Liver (tissue), 3 donors: ENCODE measurements around the gene DNAJC11.

Source experiments
- CTCF ChIP-seq: fragments of 150-350 bp; IDR thresholded peaks from 2 replicates; pipeline ENCODE4 v1.5.1; 2017; ENCODE audit warnings: improper control_type of control experiment, low read depth, low read length; ENCODE audit not compliant: missing input control
- FOXA1 ChIP-seq: IDR thresholded peaks from 2 replicates; pipeline ENCODE4 v1.6.1; 2016; ENCODE audit warnings: antibody characterized with exemption
- GABPA ChIP-seq, 2 donors: IDR thresholded peaks in 1 of 2; conservative IDR thresholded peaks in 1 of 2; 2 replicates each; pipeline ENCODE4 v1.6.1; 2016; ENCODE audit warnings: antibody characterized with exemption in 2 of 2, mild to moderate bottlenecking in 1 of 2, moderate library complexity in 1 of 2
- HNF4G ChIP-seq: IDR thresholded peaks from 2 replicates; pipeline ENCODE4 v1.6.1; 2016; ENCODE audit warnings: antibody characterized with exemption
- JUND ChIP-seq, 2 donors: IDR thresholded peaks; 2 replicates each; pipeline ENCODE4 v1.6.1; 2016; ENCODE audit warnings: antibody characterized with exemption in 2 of 2
- MAX ChIP-seq: IDR thresholded peaks from 2 replicates; pipeline ENCODE4 v1.6.1; 2016; ENCODE audit warnings: antibody characterized with exemption
- RAD21 ChIP-seq, 2 donors: IDR thresholded peaks; 2 replicates each; pipeline ENCODE4 v1.6.1; 2016; ENCODE audit warnings: antibody characterized with exemption in 2 of 2, mild to moderate bottlenecking in 2 of 2
- SP1 ChIP-seq: IDR thresholded peaks from 2 replicates; pipeline ENCODE4 v1.6.1; 2018; ENCODE audit warnings: antibody characterized with exemption, mild to moderate bottlenecking
- TAF1 ChIP-seq: conservative IDR thresholded peaks from 2 replicates; pipeline ENCODE4 v1.6.1; 2016; ENCODE audit warnings: antibody characterized with exemption, mild to moderate bottlenecking
- YY1 ChIP-seq: IDR thresholded peaks from 2 replicates; pipeline ENCODE4 v1.6.1; 2016; ENCODE audit warnings: antibody characterized with exemption, mild to moderate bottlenecking
- ZBTB33 ChIP-seq: IDR thresholded peaks from 2 replicates; pipeline ENCODE4 v1.6.1; 2016; ENCODE audit warnings: antibody characterized with exemption
- TF ChIP-seq, protein P1 (sequence below): IDR thresholded peaks from 2 replicates; pipeline ENCODE4 v1.6.1; 2016; ENCODE audit warnings: antibody characterized with exemption
- TF ChIP-seq, protein P2 (sequence below): IDR thresholded peaks from 2 replicates; pipeline ENCODE4 v1.6.1; 2016; ENCODE audit warnings: antibody characterized with exemption, mild to moderate bottlenecking
- donor health status: healthy.
- donor health status: healthy.

- TF ChIP-seq CTCF (no peak), TAF1 (no peak), JUND (IDR thresholded peaks at IDR 0.05) (no peak), YY1 (no peak), FOXA1 (no peak), MAX (no peak), ZBTB33 (no peak), RAD21 (IDR thresholded peaks at IDR 0.05) (no peak), HNF4G (no peak), SP1 (no peak), GABPA (IDR thresholded peaks at IDR 0.05 in 1 of 2, conservative IDR thresholded peaks at IDR 0.05 in 1 of 2) (no peak)
- TF ChIP-seq, protein P1, sequence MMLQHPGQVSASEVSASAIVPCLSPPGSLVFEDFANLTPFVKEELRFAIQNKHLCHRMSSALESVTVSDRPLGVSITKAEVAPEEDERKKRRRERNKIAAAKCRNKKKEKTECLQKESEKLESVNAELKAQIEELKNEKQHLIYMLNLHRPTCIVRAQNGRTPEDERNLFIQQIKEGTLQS, result no peak
- TF ChIP-seq, protein P2, sequence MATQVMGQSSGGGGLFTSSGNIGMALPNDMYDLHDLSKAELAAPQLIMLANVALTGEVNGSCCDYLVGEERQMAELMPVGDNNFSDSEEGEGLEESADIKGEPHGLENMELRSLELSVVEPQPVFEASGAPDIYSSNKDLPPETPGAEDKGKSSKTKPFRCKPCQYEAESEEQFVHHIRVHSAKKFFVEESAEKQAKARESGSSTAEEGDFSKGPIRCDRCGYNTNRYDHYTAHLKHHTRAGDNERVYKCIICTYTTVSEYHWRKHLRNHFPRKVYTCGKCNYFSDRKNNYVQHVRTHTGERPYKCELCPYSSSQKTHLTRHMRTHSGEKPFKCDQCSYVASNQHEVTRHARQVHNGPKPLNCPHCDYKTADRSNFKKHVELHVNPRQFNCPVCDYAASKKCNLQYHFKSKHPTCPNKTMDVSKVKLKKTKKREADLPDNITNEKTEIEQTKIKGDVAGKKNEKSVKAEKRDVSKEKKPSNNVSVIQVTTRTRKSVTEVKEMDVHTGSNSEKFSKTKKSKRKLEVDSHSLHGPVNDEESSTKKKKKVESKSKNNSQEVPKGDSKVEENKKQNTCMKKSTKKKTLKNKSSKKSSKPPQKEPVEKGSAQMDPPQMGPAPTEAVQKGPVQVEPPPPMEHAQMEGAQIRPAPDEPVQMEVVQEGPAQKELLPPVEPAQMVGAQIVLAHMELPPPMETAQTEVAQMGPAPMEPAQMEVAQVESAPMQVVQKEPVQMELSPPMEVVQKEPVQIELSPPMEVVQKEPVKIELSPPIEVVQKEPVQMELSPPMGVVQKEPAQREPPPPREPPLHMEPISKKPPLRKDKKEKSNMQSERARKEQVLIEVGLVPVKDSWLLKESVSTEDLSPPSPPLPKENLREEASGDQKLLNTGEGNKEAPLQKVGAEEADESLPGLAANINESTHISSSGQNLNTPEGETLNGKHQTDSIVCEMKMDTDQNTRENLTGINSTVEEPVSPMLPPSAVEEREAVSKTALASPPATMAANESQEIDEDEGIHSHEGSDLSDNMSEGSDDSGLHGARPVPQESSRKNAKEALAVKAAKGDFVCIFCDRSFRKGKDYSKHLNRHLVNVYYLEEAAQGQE, result no peak
Observed at GRCh38 chr1:6614929-6615785, 86.5 kb downstream of the DNAJC11 start.
